Ovary (tissue), 3 donors: ENCODE measurements around the gene KRT78.

ENCODE experiments used
- EP300 ChIP-seq: sonication (generic); formaldehyde crosslinking; IDR thresholded peaks from one replicate; pipeline ENCODE4 v1.6.1; 2017; ENCODE audit warnings: antibody characterized with exemption
- POLR2A ChIP-seq: fragments of 450-650 bp; IDR thresholded peaks from one replicate; pipeline ENCODE4 v1.6.1; 2017; ENCODE audit warnings: antibody characterized with exemption, mild to moderate bottlenecking, moderate library complexity
- TF ChIP-seq, protein P1 (sequence below), 3 donors: fragments of 450-650 bp in 2 of 3; fragments of 200-600 bp in 1 of 3; IDR thresholded peaks; one replicate each; pipeline versions ENCODE4 v1.5.1 to v1.8.0; 2016 to 2022; ENCODE audit warnings: antibody characterized with exemption in 3 of 3, mild to moderate bottlenecking in 1 of 3
- donor health status: DM: no; HTN: no; CAD: no.

- TF ChIP-seq, protein P1, sequence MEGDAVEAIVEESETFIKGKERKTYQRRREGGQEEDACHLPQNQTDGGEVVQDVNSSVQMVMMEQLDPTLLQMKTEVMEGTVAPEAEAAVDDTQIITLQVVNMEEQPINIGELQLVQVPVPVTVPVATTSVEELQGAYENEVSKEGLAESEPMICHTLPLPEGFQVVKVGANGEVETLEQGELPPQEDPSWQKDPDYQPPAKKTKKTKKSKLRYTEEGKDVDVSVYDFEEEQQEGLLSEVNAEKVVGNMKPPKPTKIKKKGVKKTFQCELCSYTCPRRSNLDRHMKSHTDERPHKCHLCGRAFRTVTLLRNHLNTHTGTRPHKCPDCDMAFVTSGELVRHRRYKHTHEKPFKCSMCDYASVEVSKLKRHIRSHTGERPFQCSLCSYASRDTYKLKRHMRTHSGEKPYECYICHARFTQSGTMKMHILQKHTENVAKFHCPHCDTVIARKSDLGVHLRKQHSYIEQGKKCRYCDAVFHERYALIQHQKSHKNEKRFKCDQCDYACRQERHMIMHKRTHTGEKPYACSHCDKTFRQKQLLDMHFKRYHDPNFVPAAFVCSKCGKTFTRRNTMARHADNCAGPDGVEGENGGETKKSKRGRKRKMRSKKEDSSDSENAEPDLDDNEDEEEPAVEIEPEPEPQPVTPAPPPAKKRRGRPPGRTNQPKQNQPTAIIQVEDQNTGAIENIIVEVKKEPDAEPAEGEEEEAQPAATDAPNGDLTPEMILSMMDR (IDR thresholded peaks at IDR 0.05), result no peak
- TF ChIP-seq POLR2A (no peak), EP300 (no peak)
These were observed at the start of gene KRT78 for GRCh38 chr12:52848661-52849255.
